Measurements from ENCODE around the gene SLC17A2.

SLC17A2 gene

DNA sequence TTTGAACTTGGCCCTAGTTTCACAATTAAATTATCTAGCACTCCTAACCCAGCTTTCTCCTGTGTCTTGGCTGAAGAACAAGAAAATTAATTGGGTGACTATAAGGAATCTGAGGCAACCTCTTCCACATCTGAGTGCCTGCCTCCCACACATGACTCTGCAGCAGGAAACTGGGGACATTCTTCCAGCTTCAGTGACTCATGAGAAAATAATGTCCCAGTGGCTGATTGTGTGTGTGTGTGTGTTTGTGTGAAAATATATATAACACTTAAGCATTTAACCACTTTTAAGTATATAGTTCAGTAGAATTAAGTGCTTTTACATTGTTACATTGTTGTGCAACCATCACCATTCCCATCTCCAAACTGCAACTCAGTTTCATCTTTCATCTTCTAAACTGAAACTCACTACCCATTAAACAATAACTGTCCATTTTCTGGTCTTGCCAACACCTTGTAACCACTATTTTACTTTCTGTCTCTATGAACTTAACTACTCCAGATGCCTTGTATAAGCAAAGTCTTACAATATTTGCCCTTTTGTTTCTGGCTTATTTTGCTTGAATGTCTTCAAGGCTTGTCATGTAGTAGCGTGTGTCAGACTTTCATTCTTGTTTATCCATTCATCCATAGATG lies 40.8 kb upstream of the SLC17A2 start:
- Histone ChIP-seq H3K36me3 (ENCODE audit: control insufficient read depth, insufficient read depth, low read length) (peaks cover 16% of the 10 kb centered on the region), H3K4me3 (replicated peaks; ENCODE audit: low read depth, low read length) (no peak overlapping the region), H3K27me3 (replicated peaks; ENCODE audit: control insufficient read depth, insufficient read depth, low read length) (no peaks in the 10 kb centered on the region)
- no peak for DNase-seq (ENCODE audit: extremely low read depth, insufficient read length)
- TF ChIP-seq, protein P1, sequence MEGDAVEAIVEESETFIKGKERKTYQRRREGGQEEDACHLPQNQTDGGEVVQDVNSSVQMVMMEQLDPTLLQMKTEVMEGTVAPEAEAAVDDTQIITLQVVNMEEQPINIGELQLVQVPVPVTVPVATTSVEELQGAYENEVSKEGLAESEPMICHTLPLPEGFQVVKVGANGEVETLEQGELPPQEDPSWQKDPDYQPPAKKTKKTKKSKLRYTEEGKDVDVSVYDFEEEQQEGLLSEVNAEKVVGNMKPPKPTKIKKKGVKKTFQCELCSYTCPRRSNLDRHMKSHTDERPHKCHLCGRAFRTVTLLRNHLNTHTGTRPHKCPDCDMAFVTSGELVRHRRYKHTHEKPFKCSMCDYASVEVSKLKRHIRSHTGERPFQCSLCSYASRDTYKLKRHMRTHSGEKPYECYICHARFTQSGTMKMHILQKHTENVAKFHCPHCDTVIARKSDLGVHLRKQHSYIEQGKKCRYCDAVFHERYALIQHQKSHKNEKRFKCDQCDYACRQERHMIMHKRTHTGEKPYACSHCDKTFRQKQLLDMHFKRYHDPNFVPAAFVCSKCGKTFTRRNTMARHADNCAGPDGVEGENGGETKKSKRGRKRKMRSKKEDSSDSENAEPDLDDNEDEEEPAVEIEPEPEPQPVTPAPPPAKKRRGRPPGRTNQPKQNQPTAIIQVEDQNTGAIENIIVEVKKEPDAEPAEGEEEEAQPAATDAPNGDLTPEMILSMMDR (IDR thresholded peaks at IDR 0.05; ENCODE audit: insufficient read depth, low read length, poor library complexity, severe bottlenecking) = no peak

DNA sequence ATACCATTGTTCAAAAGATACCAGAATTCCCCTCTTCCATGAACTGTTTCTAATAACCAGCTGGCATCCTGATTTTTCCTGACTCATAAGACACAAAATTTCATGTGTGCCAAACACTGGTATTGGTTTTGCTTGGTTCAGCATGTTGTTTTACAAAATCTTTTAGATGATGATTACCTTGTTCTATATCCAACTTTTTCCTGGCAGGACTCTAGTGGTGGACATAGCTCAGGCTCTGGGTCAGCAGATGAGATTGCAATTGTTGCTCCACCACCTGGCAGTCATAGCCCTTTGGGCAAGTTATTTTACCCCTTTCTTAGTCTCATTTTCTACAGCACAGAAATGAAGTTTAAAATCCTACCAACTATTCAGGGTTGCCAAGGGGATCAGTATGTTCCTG lies 38.3 kb upstream of the SLC17A2 start:
- TF ChIP-seq, protein P1 (IDR thresholded peaks at IDR 0.05; ENCODE audit: insufficient read depth, low read length, poor library complexity, severe bottlenecking) = no peak
- peaks cover 13% of the 10 kb centered on the region for H3K36me3 ChIP-seq (ENCODE audit: control insufficient read depth, insufficient read depth, low read length)
- no peak for DNase-seq (ENCODE audit: extremely low read depth, insufficient read length)

DNA sequence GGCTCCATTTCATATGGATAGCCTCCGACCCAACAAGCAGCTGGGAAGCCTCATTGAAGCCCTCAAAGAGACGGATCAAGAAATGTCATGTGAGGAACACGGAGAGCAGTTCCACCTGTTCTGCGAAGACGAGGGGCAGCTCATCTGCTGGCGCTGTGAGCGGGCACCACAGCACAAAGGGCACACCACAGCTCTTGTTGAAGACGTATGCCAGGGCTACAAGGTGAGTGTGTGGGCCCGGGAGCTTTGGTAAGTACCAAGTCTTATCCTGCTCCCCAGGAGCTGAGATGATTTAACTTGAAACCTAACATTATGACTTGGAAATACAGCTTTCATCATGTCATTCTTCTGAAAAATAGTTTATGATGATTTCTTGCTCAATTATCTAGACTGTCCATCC lies 36.2 kb upstream of the SLC17A2 start:
- peak overlapping the region; percentile 33 for H3K4me3 ChIP-seq (replicated peaks; ENCODE audit: low read depth, low read length)
- H3K36me3 ChIP-seq (ENCODE audit: control insufficient read depth, insufficient read depth, low read length) = peaks cover 8% of the 10 kb centered on the region
- TF ChIP-seq, protein P1 (IDR thresholded peaks at IDR 0.05; ENCODE audit: insufficient read depth, low read length, poor library complexity, severe bottlenecking) = no peak

More for the DNA sequence above, 38.3 kb upstream of the SLC17A2 start:
- Histone ChIP-seq H3K27me3 (replicated peaks; ENCODE audit: control insufficient read depth, insufficient read depth, low read length) (no peaks in the 10 kb centered on the region), H3K4me3 (replicated peaks; ENCODE audit: low read depth, low read length) (no peak overlapping the region)

DNA sequence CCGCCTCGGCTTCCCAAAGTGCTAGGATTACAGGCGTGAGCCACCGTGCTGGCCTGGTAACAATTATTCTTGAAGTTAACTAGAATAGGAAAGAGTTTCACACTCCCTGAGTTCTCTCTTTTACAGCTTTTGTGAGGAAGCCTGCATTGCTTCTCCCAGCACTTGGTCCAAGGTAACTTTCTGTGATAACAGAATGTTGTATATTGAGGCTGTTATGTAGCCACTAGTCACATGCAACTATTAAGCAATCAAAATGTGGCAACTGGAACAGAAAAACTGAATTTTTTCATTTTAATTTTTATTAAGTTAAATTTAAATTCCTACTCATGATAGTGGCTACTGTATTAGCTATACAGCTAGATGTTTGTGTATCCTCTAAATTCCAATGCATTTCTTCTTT lies 34.6 kb upstream of the SLC17A2 start:
- Histone ChIP-seq H3K36me3 (ENCODE audit: control insufficient read depth, insufficient read depth, low read length) (peaks cover 8% of the 10 kb centered on the region), H3K4me3 (replicated peaks; ENCODE audit: low read depth, low read length) (peak overlapping the region; percentile 17), H3K27me3 (replicated peaks; ENCODE audit: control insufficient read depth, insufficient read depth, low read length) (no peaks in the 10 kb centered on the region)
- TF ChIP-seq, protein P1 (IDR thresholded peaks at IDR 0.05; ENCODE audit: insufficient read depth, low read length, poor library complexity, severe bottlenecking) = no peak
- no peak for DNase-seq (ENCODE audit: extremely low read depth, insufficient read length)

More for the DNA sequence above, 36.2 kb upstream of the SLC17A2 start:
- no peaks in the 10 kb centered on the region for H3K27me3 ChIP-seq (replicated peaks; ENCODE audit: control insufficient read depth, insufficient read depth, low read length)
- DNase-seq (ENCODE audit: extremely low read depth, insufficient read length) = no peak

DNA sequence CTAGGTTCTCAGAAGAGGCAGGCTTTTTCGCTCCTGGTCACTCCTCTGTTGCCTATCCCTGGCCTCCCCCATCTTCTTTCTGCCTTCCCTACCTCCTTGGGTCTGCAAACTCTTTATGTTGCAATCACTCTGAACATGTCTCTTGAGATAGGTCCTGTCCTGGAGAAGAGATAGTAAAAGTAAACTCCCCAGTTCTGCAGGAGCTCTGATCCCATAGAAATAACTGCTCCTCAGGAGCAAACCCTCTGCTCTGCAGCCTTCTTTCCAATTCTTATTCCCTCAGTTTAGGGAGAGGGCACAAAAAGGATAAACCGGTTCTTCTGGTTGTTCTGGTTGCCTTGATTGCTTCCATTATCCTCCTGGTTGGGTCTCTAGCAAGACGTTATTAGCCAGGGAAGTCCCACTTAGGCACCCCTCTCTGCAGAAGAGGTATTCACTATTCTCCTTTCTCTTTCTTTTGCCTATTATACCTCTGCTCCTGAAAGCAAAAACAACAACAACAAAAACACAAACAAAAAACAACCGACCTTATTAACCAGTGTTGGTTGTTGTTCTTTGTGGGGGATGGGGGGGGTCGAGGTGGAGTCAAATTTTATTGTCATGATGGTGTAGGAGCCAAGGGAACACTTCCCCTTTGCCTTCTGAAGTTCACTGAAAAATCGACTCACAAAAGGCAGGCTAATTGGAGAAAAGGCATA lies 33.1 kb upstream of the SLC17A2 start:
- Histone ChIP-seq H3K27me3 (replicated peaks; ENCODE audit: control insufficient read depth, insufficient read depth, low read length) (no peaks in the 10 kb centered on the region), H3K36me3 (ENCODE audit: control insufficient read depth, insufficient read depth, low read length) (peaks cover 7% of the 10 kb centered on the region), H3K4me3 (replicated peaks; ENCODE audit: low read depth, low read length) (peak overlapping the region; percentile 82)
- TF ChIP-seq, protein P1 (IDR thresholded peaks at IDR 0.05; ENCODE audit: insufficient read depth, low read length, poor library complexity, severe bottlenecking) = no peak
- no peak for DNase-seq (ENCODE audit: extremely low read depth, insufficient read length)

All from GM06990 (cell line).